Esophagus squamous epithelium (tissue), 5 donors: ENCODE measurements around the gene PLCB1. TPM values are rescaled to one million over a fixed set of nuclear protein-coding genes. Genes with fewer than 3 reads are reported as not detected.

Source experiments
- DNase-seq: peaks from one replicate; lab custom pipeline; 2025; lab: John Stamatoyannopoulos, UW
- H3K27ac ChIP-seq, 4 donors: fragments of 200-600 bp; sonication (generic); one replicate each; pipeline ENCODE4 v1.5.1; 2016 to 2019; ENCODE audit warnings: mild to moderate bottlenecking in 1 of 4
- H3K27me3 ChIP-seq, 4 donors: fragments of 200-600 bp; sonication (generic); 1 replicate in 3 of 4; 2 replicates in 1 of 4; pipeline versions ENCODE4 v1.5.1 to v1.6.0; 2017 to 2021; ENCODE audit warnings: antibody characterized with exemption in 1 of 4
- H3K36me3 ChIP-seq, 3 donors: fragments of 200-600 bp; sonication (generic); one replicate each; pipeline ENCODE4 v1.5.1; 2016 to 2019
- H3K4me1 ChIP-seq, 3 donors: fragments of 200-600 bp; sonication (generic); one replicate each; pipeline ENCODE4 v1.5.1; 2017 to 2019
- H3K4me3 ChIP-seq, 4 donors: fragments of 200-600 bp; sonication (generic); 1 replicate in 3 of 4; 2 replicates in 1 of 4; pipeline ENCODE4 v1.5.1; 2016 to 2019; ENCODE audit warnings: mild to moderate bottlenecking in 2 of 4, moderate library complexity in 1 of 4
- H3K9me3 ChIP-seq, 3 donors: fragments of 200-600 bp; sonication (generic); one replicate each; pipeline ENCODE4 v1.5.1; 2016 to 2019
- CTCF ChIP-seq, 6 experiments: fragments of 450-650 bp in 4 of 6; fragments of 200-600 bp in 2 of 6; sonication (generic) in 2 of 6; IDR thresholded peaks; one replicate each; pipeline ENCODE4 v1.5.1; 2016 to 2019; ENCODE audit warnings: antibody characterized with exemption in 6 of 6, mild to moderate bottlenecking in 4 of 6, moderate library complexity in 4 of 6
- POLR2A ChIP-seq, 4 donors: fragments of 450-650 bp; IDR thresholded peaks; one replicate each; pipeline ENCODE4 v1.6.1; 2017; ENCODE audit warnings: antibody characterized with exemption in 4 of 4, mild to moderate bottlenecking in 4 of 4, moderate library complexity in 3 of 4
- WGBS, 2 donors: methylation state at CpG; one replicate each; pipeline ENCODE4 v1.1.5; 2018; 5-methylcytosine and 5-hydroxymethylcytosine counted together
- intact Hi-C: fragments of 100-400 bp; cut with DNase I; formaldehyde crosslinking; loops from one replicate; pipeline ENCODE4 v1.15.0; 2022
- total RNA-seq, 4 donors: library from RNA; depleted of rRNA; stranded (reverse); fragments of >200 nt; gene quantifications; one replicate each; pipeline ENCODE4 v1.1.0, GENCODE V29; 2016
- donor health status: DM: yes; HTN: yes; CAD: no.

Gene PLCB1
- total RNA-seq, 4 donors from 2014 or later = 1.9 to 20.4 (median 5.0) TPM

GRCh38 chr20:8209061-8209460, 77.0 kb downstream of the PLCB1 start:
- Histone ChIP-seq H3K4me3 (no peak overlapping the region), H3K4me1 (peaks cover 0 to 11% (median 0%) of the 10 kb centered on the region in 3 donors), H3K36me3 (no peaks in the 10 kb centered on the region), H3K27ac (no peak overlapping the region), H3K9me3 (no peaks in the 10 kb centered on the region), H3K27me3 (no peaks in the 10 kb centered on the region)
- 26 to 40% methylated on average over 2 of the region's 2 CpGs for whole genome bisulfite sequencing, 2 donors
- no peak for TF ChIP-seq POLR2A (IDR thresholded peaks at IDR 0.05)
- no peak for TF ChIP-seq CTCF (IDR thresholded peaks at IDR 0.05)
- no peak for DNase-seq
- intact Hi-C loops = no loop called here

GRCh38 chr20:8210749-8211148, 78.7 kb downstream of the PLCB1 start:
- H3K9me3 ChIP-seq = no peaks in the 10 kb centered on the region
- H3K27ac ChIP-seq = no peak overlapping the region
- no peaks in the 10 kb centered on the region for H3K36me3 ChIP-seq
- no peaks in the 10 kb centered on the region for H3K27me3 ChIP-seq
- H3K4me1 ChIP-seq = peaks cover 0 to 27% (median 8%) of the 10 kb centered on the region in 3 donors
- 75 to 86% methylated on average over 1 of the region's 1 CpG for WGBS, 2 donors
- TF ChIP-seq POLR2A (IDR thresholded peaks at IDR 0.05) = no peak
- no peak for TF ChIP-seq CTCF (IDR thresholded peaks at IDR 0.05)
- no peak for DNase-seq
- H3K4me3 ChIP-seq = no peak overlapping the region
- intact Hi-C loops = no loop called here

GRCh38 chr20:8212286-8212685, 80.2 kb downstream of the PLCB1 start:
- Histone ChIP-seq H3K27me3 (no peaks in the 10 kb centered on the region), H3K36me3 (no peaks in the 10 kb centered on the region), H3K9me3 (no peaks in the 10 kb centered on the region), H3K27ac (no peak overlapping the region), H3K4me1 (peaks cover 0 to 34% (median 8%) of the 10 kb centered on the region in 3 donors), H3K4me3 (no peak overlapping the region)
- 48 to 66% methylated on average over 3 of the region's 3 CpGs for WGBS, 2 donors
- DNase-seq = no peak
- intact Hi-C loops = no loop called here
- TF ChIP-seq POLR2A (IDR thresholded peaks at IDR 0.05) (no peak), CTCF (IDR thresholded peaks at IDR 0.05) (no peak)

- 71 to 73% methylated on average over 1 of the region's 1 CpG for WGBS, 2 donors
- H3K4me1 ChIP-seq = peaks cover 0 to 34% (median 8%) of the 10 kb centered on the region in 3 donors
- H3K36me3 ChIP-seq = no peaks in the 10 kb centered on the region
- peak overlapping the region in 3 of 4 donors; percentile 23 to 62 (median 46) for H3K27ac ChIP-seq
- no peaks in the 10 kb centered on the region for H3K9me3 ChIP-seq
- DNase-seq = no peak
- no peaks in the 10 kb centered on the region for H3K27me3 ChIP-seq
- TF ChIP-seq CTCF (IDR thresholded peaks at IDR 0.05) = no peak
- TF ChIP-seq POLR2A (IDR thresholded peaks at IDR 0.05) = no peak
- intact Hi-C loops = no loop called here
- H3K4me3 ChIP-seq = no peak overlapping the region
Observed at GRCh38 chr20:8213270-8213669, 81.2 kb downstream of the PLCB1 start.

GRCh38 chr20:8213831-8214587, 81.9 kb downstream of the PLCB1 start:
- no peak for DNase-seq
- Histone ChIP-seq H3K27ac (peak overlapping the region in 3 of 4 donors; percentile 23 to 62 (median 46)), H3K4me3 (peak overlapping the region in 1 of 4 donors; percentile 45), H3K4me1 (peaks cover 0 to 34% (median 8%) of the 10 kb centered on the region in 3 donors), H3K27me3 (no peaks in the 10 kb centered on the region), H3K9me3 (no peaks in the 10 kb centered on the region), H3K36me3 (no peaks in the 10 kb centered on the region)
- no peak for TF ChIP-seq CTCF (IDR thresholded peaks at IDR 0.05)
- no peak for TF ChIP-seq POLR2A (IDR thresholded peaks at IDR 0.05)
- 71 to 72% methylated on average over 12 of the region's 12 CpGs for WGBS, 2 donors
- intact Hi-C loops = no loop called here
